GM18858 (cell line): ENCODE measurements around the gene TENT5C.

Experiments
- ATAC-seq: cut with Tn5 transposase; IDR thresholded peaks from one replicate; pipeline ENCODE4 v1.9.1; 2021; ENCODE audit not compliant: unreplicated experiment

The TENT5C gene

DNA sequence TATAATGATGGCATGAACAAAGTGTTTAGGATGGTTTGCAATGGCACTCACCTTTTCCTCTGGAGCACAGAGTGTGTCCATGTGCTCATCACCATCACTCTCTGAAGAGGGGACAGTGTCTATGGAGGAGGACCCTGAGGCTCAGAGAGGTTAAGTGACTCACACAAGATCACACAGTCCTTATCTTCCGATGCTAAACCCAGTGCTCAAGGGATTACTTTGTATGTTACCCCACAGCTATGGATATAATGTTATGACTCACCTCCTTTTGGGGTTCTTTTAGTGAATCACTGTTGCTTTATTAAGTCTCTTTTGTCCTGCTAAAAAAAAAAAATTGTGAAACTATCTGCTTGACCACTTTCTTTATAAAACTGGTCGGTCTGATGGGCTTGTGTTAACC is 67.6 kb downstream of the TENT5C start:
- ATAC-seq = no peak

DNA sequence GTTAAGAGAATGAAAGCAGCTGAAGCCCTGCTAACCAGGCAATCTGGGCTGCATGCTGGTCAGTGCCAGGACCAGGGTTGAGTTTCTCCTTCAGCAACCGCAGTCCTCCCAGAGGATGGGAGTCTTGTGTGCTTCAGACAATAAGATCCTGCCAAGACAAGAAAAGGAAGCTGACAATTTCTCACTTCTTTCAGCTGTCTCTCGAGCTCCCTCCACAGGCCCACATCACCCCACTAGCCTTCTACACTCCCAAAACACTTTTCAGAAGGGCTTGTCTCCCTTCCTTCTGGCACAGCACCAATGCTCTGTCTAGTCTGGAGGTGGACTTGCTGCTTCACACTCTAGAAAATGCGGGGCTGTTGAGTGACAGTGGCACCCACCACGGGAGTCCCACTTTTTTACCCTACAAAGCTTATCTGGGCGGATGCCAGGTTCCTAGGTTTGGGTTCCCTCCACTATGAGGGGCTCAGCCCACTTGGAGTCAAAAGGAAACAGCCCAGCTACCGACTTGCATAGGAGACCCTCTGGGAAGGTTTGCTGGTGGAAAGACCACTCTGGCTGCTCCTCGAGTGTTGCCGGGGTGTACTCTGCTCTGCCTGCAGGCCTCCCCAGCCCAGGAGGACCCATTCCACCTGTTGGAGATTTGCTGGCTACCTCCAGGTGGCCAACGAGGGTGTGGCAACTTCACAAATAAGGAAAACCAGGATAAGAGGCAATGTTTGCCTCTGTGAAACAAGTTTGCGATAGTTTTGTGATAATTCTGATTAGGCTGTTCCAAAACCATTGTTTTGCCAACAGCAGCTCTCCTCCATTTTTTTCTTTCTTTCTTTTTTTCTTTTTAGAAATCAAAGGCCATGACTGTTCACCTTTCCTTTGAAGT is 68.9 kb downstream of the TENT5C start:
- no peak for ATAC-seq

DNA sequence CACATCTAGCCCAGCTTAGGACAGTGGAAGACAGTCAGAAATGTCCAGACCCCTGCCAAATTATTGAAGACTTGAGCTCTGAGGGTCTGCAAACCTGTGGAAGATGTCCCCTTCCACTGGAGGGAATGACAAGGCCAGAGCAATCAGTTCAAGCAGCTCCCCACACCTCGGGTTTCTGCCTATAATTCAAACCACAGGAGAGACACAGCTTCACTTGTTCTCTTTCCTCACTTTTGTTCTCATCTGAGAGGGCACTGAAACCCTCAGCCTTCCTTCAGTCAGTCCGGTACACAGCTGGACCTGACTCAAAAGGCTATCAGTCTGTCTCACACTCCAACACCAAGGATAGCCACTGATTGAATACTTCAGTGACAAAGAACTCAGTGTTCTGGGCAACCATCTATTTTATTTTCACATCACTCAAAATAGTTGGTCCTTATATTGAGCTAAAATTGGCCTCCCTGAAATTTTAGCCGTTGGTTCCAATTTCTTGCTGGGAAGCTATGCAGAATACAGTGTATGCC is 70.1 kb downstream of the TENT5C start:
- no peak for ATAC-seq

DNA sequence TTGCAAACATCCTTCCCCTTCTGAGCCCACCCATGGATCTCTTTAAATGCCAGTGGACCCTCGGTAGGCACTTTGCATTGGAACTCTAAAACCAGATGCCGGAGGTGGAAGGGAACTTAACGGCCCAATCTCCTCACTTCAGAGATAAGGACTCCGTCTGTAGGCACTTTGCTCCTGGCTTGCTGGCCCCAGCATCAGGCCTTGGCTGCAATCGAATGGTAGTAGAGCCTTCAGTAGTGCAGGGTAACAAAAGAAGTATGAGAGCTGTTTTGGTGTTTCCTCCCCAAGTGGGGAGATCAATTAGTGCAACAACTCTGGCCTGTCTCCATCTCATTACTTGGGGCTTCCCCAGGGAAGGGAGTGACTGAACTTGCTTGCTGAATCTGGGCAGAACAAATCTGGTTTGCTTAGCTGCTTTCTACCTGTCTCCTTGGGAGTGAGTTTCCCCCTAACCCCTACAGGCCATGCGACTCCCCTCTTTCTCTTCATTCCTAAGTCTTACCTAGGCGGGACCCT is 70.8 kb downstream of the TENT5C start:
- no peak for ATAC-seq
